ENCODE measurements around the gene RETREG1.
"Not testable (repeated sequence)": the region's sequence is repeated elsewhere in the genome, so short reads cannot be mapped to it uniquely, and the experiment has no call there.

The RETREG1 gene

DNA sequence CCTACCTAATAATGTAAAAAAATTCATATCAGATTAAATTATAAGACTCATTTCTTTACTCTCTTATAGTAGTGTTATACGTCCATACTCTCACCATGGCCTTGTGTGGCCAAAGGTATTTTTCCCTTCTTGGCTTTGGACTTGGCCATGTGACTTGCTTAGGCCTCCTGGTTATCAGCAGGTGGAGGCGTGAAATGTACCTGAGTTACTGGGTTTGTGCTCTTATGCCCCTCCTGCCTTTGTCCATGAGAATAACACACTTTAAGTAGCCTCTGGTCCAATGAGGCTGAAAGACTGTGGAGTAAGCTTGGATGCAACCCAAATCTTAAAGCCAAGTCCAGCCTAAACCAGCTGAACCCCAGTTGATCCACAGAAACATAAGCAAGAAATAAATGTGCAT, 68.7 kb downstream of the RETREG1 start:
- in situ Hi-C loops (cut with HindIII; ENCODE audit: low pct_ligation_motif_present, low sequenced_read_pairs) = no loop called here
- Histone ChIP-seq H3K27ac (no peak overlapping the region), H3K27me3 (replicated peaks) (no peaks in the 10 kb centered on the region), H3K4me3 (ENCODE audit: low read depth, low read length) (no peak overlapping the region), H3K36me3 (replicated peaks) (no peaks in the 10 kb centered on the region)
- DNase-seq = no peak
- TF ChIP-seq, protein P1, sequence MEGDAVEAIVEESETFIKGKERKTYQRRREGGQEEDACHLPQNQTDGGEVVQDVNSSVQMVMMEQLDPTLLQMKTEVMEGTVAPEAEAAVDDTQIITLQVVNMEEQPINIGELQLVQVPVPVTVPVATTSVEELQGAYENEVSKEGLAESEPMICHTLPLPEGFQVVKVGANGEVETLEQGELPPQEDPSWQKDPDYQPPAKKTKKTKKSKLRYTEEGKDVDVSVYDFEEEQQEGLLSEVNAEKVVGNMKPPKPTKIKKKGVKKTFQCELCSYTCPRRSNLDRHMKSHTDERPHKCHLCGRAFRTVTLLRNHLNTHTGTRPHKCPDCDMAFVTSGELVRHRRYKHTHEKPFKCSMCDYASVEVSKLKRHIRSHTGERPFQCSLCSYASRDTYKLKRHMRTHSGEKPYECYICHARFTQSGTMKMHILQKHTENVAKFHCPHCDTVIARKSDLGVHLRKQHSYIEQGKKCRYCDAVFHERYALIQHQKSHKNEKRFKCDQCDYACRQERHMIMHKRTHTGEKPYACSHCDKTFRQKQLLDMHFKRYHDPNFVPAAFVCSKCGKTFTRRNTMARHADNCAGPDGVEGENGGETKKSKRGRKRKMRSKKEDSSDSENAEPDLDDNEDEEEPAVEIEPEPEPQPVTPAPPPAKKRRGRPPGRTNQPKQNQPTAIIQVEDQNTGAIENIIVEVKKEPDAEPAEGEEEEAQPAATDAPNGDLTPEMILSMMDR (IDR thresholded peaks at IDR 0.05; ENCODE audit: low read depth, low read length, missing control alignments) = no peak

DNA sequence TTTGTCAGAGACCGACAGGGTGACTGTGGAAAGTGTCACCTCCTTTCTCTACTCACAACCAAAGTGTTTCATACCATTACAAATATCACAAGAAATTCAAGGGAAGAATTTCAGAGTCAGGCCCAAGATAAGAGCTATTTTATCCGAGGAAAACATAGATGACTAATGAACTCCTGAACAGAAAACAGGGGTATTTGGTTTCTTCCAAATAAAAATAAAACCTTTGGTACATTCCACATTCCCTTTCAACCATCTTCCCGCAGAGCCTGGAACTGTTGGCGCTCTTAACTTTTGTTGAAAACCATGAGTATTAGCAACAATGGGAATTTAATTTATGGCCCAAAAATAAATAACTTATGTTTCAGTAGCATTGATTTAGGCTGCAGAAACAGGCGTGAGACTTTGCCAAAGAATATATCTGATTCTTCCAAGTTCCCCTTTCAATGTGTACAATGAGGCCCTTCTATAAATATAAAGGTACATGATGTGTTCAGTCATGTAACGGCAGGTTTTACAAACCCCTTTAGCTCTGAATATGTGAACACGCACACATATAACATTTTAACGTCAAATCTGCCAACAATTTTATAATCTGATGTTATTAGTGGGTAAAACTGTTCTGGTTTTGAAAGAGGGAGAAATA, 69.5 kb downstream of the RETREG1 start:
- peak; percentile 22 for DNase-seq
- Histone ChIP-seq H3K36me3 (replicated peaks) (no peaks in the 10 kb centered on the region), H3K4me3 (ENCODE audit: low read depth, low read length) (no peak overlapping the region), H3K27me3 (replicated peaks) (no peaks in the 10 kb centered on the region), H3K27ac (peak overlapping the region; percentile 58)
- TF ChIP-seq, protein P1 (IDR thresholded peaks at IDR 0.05; ENCODE audit: low read depth, low read length, missing control alignments) = no peak
- in situ Hi-C loops (cut with HindIII; ENCODE audit: low pct_ligation_motif_present, low sequenced_read_pairs) = no loop called here

DNA sequence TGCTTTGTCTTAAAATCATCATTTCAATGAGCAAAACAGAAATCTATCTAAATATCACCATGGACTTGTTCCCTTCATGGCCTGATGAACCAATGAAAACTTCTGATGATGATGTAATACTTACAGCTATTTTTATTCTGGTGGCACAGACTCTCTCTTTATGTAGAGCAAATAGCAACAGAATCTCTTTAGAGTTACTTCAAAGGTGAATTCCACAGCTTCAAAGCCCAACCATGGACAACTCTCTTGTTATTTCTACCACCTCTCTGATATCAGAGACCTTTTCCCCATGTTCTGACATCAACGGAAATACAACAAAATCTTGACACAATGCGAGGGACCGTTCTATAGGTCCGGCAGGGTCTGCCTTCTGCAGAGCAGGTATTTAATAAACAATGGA, 70.1 kb downstream of the RETREG1 start:
- in situ Hi-C loops (cut with HindIII; ENCODE audit: low pct_ligation_motif_present, low sequenced_read_pairs) = no loop called here
- Histone ChIP-seq H3K27me3 (replicated peaks) (no peaks in the 10 kb centered on the region), H3K4me3 (ENCODE audit: low read depth, low read length) (no peak overlapping the region), H3K27ac (peak overlapping the region; percentile 58), H3K36me3 (replicated peaks) (no peaks in the 10 kb centered on the region)
- DNase-seq = no peak
- TF ChIP-seq, protein P1 (IDR thresholded peaks at IDR 0.05; ENCODE audit: low read depth, low read length, missing control alignments) = no peak

DNA sequence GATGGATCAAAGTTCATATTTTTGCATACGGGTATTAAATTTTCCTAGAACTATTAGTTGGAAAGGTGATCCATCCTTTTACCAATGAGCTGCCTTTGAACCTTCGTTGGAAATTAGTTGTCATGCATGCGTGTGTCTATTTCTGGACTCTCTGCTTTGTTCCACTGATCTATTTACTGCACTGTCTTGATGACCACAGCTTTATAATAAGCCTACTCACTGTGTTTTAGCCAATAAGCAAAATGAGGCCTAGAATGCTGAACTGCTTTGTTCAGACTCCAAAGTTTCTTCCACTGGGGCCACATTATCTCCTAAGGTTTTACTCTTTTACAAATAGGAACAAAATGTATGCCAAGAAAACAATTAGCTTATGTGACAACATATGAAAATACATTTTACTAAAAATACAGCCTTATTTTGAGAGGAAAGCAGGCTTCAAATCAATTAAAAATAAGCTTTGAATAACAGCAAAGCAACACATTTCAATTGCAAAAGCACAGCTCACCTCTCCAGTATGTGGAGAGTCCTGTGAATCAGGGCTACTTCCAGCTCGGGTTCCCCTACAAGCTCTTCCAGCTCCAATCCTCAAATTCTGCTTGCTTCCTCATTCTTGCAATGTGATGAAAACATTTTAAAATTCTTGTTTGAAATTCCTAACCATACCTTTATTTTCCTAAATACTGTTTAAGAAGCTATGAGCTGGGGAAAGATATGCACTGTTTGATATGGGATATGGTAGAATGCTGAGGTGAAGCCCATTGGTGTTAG, 72.0 kb downstream of the RETREG1 start:
- Histone ChIP-seq H3K36me3 (replicated peaks) (no peaks in the 10 kb centered on the region), H3K4me3 (ENCODE audit: low read depth, low read length) (no peak overlapping the region), H3K27ac (no peak overlapping the region), H3K27me3 (replicated peaks) (no peaks in the 10 kb centered on the region)
- in situ Hi-C loops (cut with HindIII; ENCODE audit: low pct_ligation_motif_present, low sequenced_read_pairs) = no loop called here
- TF ChIP-seq, protein P1 (IDR thresholded peaks at IDR 0.05; ENCODE audit: low read depth, low read length, missing control alignments) = no peak
- no peak for DNase-seq

DNA sequence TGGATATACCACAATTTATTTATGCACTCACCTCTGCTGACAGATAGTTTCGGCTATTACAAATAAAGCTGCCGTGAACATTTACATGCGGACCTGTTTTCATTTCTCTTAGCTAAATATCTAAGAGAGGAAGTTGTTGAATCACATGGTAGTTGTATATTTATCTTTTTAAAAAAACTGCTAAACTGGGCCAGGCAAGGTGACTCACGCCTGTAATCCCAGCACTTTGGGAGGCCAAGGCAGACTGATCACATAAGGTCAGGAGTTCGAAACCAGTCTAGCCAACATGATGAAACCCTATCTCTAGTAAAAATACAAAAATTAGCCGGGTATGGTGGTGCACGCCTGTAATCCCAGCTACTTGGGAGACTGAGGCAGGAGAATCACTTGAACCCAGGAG, 73.6 kb downstream of the RETREG1 start:
- H3K4me3 ChIP-seq (ENCODE audit: low read depth, low read length); H3K36me3 ChIP-seq (replicated peaks); in situ Hi-C loops (cut with HindIII; ENCODE audit: low pct_ligation_motif_present, low sequenced_read_pairs); H3K27me3 ChIP-seq (replicated peaks): not testable (repeated sequence)
- peak overlapping the region; percentile 27 for H3K27ac ChIP-seq
- peak; percentile 77 for DNase-seq

DNA sequence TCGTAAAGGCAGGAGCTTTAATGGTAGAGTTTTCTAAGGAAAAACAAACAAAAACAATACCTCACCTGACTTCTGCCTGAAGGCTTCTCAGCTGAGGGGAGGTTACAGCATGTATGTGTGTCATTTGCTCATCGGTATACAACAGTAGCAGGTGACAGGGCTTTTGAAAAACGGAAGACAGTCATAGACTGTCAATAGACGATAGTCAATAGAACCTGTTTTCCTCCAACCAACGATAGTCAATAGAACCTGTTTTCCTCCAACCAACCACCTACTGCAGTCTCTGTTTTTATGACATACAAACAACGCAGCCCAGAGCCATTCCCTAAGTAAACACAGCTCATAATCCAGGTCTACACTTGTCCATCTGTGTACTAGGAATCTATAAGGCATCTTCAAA, 74.6 kb downstream of the RETREG1 start:
- no peak overlapping the region for H3K4me3 ChIP-seq (ENCODE audit: low read depth, low read length)
- in situ Hi-C loops (cut with HindIII; ENCODE audit: low pct_ligation_motif_present, low sequenced_read_pairs) = no loop called here
- DNase-seq = no peak
- H3K27ac ChIP-seq = no peak overlapping the region
- TF ChIP-seq, protein P1 (IDR thresholded peaks at IDR 0.05; ENCODE audit: low read depth, low read length, missing control alignments) = no peak
- H3K27me3 ChIP-seq (replicated peaks) = no peaks in the 10 kb centered on the region
- H3K36me3 ChIP-seq (replicated peaks) = no peaks in the 10 kb centered on the region

DNA sequence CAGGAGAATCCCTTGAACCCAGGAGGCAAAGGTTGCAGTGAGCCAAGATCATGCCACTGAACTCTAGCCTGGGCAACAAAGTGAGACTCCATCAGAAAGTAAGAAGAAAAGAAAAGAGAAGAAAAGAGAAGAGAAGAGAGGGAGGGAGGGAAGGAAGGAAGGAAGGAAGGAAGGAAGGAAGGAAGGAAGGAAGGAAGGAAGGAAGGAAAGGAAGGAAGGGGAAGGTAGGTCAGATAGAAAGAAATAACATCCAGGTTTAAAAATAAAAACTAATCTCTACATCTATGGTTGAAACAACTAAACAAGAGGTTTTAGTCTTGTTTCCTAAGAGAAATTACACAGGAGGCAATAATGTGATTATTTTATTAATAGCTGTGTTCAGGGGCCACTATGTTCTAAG, 75.2 kb downstream of the RETREG1 start:
- H3K27ac ChIP-seq; DNase-seq; H3K4me3 ChIP-seq (ENCODE audit: low read depth, low read length); H3K27me3 ChIP-seq (replicated peaks); in situ Hi-C loops (cut with HindIII; ENCODE audit: low pct_ligation_motif_present, low sequenced_read_pairs); H3K36me3 ChIP-seq (replicated peaks): not testable (repeated sequence)
